ENCODE measurements around the gene TBC1D2B. TPM values are rescaled to one million over a fixed set of nuclear protein-coding genes. Genes with fewer than 3 reads are reported as not detected.
A peak's percentile ranks its signal among the peaks of the same experiment; 100 is the strongest.
"Not testable (repeated sequence)": the region's sequence is repeated elsewhere in the genome, so short reads cannot be mapped to it uniquely, and the experiment has no call there.

Gene TBC1D2B
- total and polyA plus RNA-seq, 9 donors, result 42.3 to 146 (median 115) TPM

DNA sequence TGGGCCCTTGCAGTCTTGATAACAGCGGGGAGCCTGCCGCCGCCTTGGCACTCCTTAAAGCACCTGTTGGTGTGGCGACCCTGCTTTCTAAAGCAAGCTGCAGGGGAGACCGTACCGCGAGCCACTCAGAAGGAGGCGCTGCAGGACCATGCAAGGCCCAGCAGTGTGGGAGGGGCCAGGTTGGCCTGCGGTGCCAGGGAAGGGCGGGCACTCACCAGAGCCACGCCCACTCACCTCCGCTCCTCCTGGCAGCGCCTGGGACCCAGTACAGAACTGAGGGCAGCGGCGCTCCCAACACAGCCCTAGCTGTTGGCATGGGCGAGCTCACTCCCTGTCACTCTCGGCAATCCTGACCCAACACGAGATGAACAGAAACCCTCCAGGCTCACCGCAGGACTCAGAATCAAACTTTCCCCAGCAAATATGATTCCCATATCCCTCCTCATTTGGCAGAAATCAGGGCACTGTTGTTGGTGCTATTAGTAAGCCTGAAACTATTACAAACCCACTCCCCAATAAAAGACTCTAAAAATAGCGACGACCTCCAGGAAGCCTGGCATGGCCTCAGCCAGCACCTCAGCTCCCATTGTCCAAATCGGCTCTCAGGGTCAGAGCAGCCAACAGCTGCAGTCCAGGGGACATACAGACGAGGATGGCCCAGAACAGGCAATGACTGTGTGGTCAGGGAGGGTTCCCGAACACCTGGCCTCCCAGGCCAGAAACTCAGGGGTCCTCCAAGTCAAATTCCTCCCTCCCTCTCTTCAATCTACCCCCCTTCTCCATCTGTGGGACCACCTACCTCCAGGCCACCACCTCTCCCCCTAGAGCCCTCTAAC, 77.2 kb downstream of the TBC1D2B start:
- Histone ChIP-seq H3K27ac (no peak overlapping the region), H3K36me3 (no peaks in the 10 kb centered on the region), H3K27me3 (no peaks in the 10 kb centered on the region), H3K4me3 (no peak overlapping the region), H3K9me3 (no peaks in the 10 kb centered on the region), H3K4me1 (ENCODE audit: insufficient read depth) (peaks cover 13% of the 10 kb centered on the region)
- WGBS, 3 donors, result 72 to 78% (median 76%) methylated on average over 24 of the region's 24 CpGs
- intact Hi-C loops (cut with DNase I), result loop anchor here in 2 of 4 donors (5.0 to 10.0 kb wide), 2 partner anchors 72 to 74 kb away; partner anchors contain the start of gene TBC1D2B (in 1 of the 2)
- peak in 4 of 5 donors; percentile 56 to 71 (median 60) for DNase-seq
- TF ChIP-seq, protein P1, sequence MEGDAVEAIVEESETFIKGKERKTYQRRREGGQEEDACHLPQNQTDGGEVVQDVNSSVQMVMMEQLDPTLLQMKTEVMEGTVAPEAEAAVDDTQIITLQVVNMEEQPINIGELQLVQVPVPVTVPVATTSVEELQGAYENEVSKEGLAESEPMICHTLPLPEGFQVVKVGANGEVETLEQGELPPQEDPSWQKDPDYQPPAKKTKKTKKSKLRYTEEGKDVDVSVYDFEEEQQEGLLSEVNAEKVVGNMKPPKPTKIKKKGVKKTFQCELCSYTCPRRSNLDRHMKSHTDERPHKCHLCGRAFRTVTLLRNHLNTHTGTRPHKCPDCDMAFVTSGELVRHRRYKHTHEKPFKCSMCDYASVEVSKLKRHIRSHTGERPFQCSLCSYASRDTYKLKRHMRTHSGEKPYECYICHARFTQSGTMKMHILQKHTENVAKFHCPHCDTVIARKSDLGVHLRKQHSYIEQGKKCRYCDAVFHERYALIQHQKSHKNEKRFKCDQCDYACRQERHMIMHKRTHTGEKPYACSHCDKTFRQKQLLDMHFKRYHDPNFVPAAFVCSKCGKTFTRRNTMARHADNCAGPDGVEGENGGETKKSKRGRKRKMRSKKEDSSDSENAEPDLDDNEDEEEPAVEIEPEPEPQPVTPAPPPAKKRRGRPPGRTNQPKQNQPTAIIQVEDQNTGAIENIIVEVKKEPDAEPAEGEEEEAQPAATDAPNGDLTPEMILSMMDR (IDR thresholded peaks at IDR 0.05), result peak in 1 of 3 donors; percentile 14
- no peak for TF ChIP-seq EP300 (IDR thresholded peaks at IDR 0.05)
- TF ChIP-seq POLR2A (IDR thresholded peaks at IDR 0.05), result no peak

DNA sequence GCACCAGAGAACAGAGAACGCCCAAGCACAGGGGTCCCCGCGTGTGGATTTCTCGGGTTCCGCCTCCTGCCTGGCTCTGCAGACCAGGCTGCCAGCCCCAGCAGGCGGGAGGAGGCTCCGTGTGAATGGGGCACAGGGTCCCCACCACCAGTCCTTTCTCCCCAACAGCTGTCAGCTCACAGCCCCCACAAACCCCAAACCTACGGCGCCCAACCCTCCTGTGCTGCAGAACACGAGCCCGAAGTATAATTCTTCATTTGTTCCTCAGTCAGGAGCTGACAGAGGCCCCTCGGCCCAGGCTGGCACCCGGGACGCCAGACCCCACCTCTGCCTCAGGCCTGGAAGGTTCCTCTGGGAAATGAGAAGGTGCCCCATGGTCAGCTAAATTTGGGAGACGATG, 78.0 kb downstream of the TBC1D2B start:
- peaks cover 11% of the 10 kb centered on the region for H3K4me1 ChIP-seq (ENCODE audit: insufficient read depth)
- no peak overlapping the region for H3K27ac ChIP-seq
- TF ChIP-seq, protein P1 (IDR thresholded peaks at IDR 0.05), result no peak
- no peak for TF ChIP-seq EP300 (IDR thresholded peaks at IDR 0.05)
- TF ChIP-seq POLR2A (IDR thresholded peaks at IDR 0.05), result no peak
- no peaks in the 10 kb centered on the region for H3K36me3 ChIP-seq
- no peak overlapping the region for H3K4me3 ChIP-seq
- H3K27me3 ChIP-seq, result no peaks in the 10 kb centered on the region
- DNase-seq, result peak in 1 of 5 donors; percentile 30
- WGBS, 3 donors, result 87 to 93% (median 89%) methylated on average over 15 of the region's 15 CpGs
- intact Hi-C loops (cut with DNase I), result no loop called here
- no peaks in the 10 kb centered on the region for H3K9me3 ChIP-seq

DNA sequence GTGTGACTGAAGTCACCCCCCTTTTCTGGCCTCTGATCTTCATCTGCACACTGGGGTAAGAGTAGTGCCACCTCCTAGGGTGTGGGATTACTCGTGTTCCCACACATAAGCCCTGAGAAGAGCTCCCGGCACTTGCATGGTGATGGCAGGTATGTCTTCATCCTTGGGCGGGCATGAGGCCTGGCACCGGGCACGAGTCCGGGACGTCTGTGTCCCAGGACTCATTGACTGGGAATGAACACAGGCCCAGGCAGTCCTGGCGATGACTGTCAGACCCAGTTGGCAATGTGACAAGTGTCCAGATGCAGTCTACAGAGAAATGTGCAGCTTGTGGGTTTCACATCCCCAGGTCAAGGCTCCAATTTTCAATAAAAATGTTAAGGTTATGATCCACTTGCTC, 78.9 kb downstream of the TBC1D2B start:
- Histone ChIP-seq H3K36me3 (no peaks in the 10 kb centered on the region), H3K27ac (peak overlapping the region in 1 of 2 donors; percentile 61), H3K4me1 (ENCODE audit: insufficient read depth) (peaks cover 15% of the 10 kb centered on the region), H3K27me3 (no peaks in the 10 kb centered on the region), H3K9me3 (no peaks in the 10 kb centered on the region), H3K4me3 (no peak overlapping the region)
- TF ChIP-seq EP300 (IDR thresholded peaks at IDR 0.05) (no peak), POLR2A (IDR thresholded peaks at IDR 0.05) (no peak)
- TF ChIP-seq, protein P1 (IDR thresholded peaks at IDR 0.05), result no peak
- WGBS, 3 donors, result 90 to 96% (median 91%) methylated on average over 8 of the region's 8 CpGs
- intact Hi-C loops (cut with DNase I), result no loop called here
- peak in 1 of 5 donors; percentile 31 for DNase-seq

DNA sequence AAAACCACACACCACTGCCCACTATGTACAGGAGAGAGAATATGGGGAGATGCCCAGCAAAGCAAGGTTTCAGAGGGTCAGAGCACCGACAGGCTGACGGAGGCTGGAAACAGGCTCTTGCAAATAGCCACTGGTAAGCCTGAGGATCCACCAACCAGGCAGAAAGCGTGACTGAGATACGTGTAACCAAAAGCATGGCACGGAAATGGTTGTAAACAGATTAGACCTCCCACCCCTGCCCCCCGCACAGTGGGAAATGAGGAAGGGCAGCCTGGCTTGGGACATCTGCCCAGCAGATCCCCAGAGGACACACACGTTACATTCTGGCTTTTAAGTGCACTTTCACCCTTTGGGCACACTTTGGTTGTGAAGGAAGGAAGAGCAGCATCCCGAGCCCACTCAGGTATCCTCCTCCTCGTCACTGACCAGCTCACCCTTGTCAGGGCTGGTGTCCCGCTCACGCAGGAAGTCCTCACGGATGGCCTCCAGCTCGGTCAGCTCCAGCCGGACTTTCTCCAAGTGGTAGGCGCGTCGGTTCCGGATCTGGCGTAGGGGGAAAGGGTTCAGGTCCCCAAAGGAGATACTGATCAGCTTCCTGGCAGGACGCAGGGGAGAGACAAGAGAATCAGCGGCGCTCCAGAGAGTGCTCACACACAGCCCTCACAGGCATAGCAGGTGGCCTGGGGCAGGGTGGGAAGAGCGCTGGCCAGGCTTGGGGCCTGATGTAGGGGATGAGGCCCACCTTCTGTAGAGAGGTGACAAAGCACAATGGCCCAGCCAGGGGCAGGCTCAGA, 79.6 kb downstream of the TBC1D2B start:
- H3K27me3 ChIP-seq; intact Hi-C loops (cut with DNase I); H3K9me3 ChIP-seq; H3K36me3 ChIP-seq; H3K4me3 ChIP-seq: not testable (repeated sequence)
- WGBS, 3 donors, result 87 to 94% (median 93%) methylated on average over 23 of the region's 23 CpGs
- Histone ChIP-seq H3K27ac (peak overlapping the region in 1 of 2 donors; percentile 61), H3K4me1 (ENCODE audit: insufficient read depth) (peaks cover 16% of the 10 kb centered on the region)
- DNase-seq, result peak in 1 of 5 donors; percentile 33

DNA sequence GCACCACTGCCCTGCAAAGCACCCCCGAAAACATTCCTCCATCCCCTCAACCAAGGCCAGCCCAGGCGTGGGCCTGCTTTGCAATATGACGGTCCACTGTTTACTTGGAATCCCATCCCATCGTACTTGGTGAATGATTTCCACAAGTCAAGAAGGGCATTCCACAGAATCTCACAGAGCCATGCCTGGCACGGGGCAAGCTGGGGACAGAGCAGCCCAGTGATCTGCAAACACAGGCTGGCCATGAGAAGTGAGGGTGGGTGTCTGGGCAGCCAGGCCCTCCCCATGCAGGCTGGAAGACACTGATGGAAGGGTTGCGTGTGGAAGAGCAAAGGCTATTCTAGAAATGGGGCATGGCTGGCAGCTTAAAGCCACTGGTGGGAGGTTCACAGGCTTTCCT, 80.3 kb downstream of the TBC1D2B start:
- H3K27ac ChIP-seq, result peak overlapping the region in 1 of 2 donors; percentile 61
- H3K27me3 ChIP-seq; H3K9me3 ChIP-seq; intact Hi-C loops (cut with DNase I); H3K4me3 ChIP-seq; H3K36me3 ChIP-seq: not testable (repeated sequence)
- DNase-seq, result peak in 1 of 5 donors; percentile 15
- peaks cover 21% of the 10 kb centered on the region for H3K4me1 ChIP-seq (ENCODE audit: insufficient read depth)
- WGBS, 3 donors, result 31 to 55% (median 45%) methylated on average over 6 of the region's 6 CpGs

DNA sequence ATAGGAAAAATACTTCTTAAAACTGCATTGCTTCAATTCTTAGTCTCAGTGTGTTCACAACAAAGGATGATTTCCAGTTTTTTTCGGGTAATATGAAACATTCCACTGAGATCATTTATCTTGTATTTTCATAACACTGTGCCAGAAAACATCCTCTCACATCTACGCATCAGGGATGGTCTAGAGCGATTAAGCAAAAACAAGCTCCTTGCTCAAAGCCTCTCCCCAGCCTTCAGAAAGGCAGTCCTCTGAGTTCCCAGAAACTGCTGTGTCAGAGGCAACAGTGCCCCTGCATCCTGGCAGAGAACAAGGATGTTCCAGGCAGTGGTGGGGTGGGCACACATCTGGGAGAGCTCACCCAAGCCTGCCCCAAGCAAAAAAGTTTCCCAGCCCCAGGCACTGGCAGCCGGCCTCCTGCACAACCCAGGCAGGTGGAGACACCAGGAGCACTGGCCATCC, 80.8 kb downstream of the TBC1D2B start:
- Histone ChIP-seq H3K27ac (peak overlapping the region in 1 of 2 donors; percentile 61), H3K4me1 (ENCODE audit: insufficient read depth) (peaks cover 25% of the 10 kb centered on the region)
- 14 to 21% (median 16%) methylated on average over 4 of the region's 4 CpGs for WGBS, 3 donors
- H3K36me3 ChIP-seq; H3K27me3 ChIP-seq; H3K4me3 ChIP-seq; intact Hi-C loops (cut with DNase I); H3K9me3 ChIP-seq: not testable (repeated sequence)
- peak in 3 of 5 donors; percentile 34 to 61 (median 51) for DNase-seq

DNA sequence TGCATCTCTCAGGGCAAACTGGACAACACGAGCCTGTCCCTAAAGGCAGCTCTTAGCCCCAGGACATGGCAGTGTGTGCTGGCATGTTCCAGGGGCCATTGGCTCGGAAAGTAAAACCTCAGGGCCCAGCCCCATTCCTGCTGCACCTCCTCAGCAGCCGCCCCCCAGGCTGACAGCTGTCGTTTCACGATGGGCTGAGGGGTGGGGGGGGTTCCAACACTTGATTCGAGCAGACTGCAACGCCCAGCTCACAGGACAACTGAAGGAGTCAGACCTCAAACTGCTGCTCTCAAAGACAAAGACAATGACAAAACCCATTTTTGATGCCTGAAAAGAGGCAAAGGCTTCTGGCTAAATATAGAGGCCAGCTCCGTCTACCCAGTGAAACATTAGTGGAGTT, 81.3 kb downstream of the TBC1D2B start:
- H3K4me1 ChIP-seq (ENCODE audit: insufficient read depth), result peaks cover 28% of the 10 kb centered on the region
- H3K27me3 ChIP-seq; intact Hi-C loops (cut with DNase I); H3K4me3 ChIP-seq; H3K36me3 ChIP-seq; H3K9me3 ChIP-seq: not testable (repeated sequence)
- WGBS, 3 donors, result 25 to 39% (median 30%) methylated on average over 6 to 7 of the region's 8 CpGs
- peak overlapping the region in 1 of 2 donors; percentile 61 for H3K27ac ChIP-seq
- DNase-seq, result peak in 1 of 5 donors; percentile 23

DNA sequence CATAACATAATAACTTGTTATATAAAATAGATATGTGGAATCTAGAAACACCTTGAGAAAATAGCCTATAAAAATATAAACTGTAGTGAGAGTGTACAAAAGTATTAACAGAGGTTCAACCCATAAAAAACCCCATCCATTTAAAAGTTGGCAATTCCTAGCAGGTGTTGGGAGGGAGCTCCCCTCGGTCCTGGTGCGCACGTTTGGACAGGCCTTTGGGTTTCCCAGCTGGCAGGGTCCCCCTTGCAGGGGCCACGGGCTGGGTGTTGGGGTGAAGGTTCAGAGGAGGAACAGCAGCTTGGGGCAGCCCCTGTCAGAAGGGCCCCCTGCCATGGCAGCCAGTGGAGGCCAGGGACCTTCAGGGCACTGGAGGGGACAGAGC, 82.0 kb downstream of the TBC1D2B start:
- 55 to 66% (median 58%) methylated on average over 4 of the region's 4 CpGs for WGBS, 3 donors

More for the DNA sequence above, 82.0 kb downstream of the TBC1D2B start:
- H3K4me1 ChIP-seq (ENCODE audit: insufficient read depth), result peaks cover 35% of the 10 kb centered on the region
- H3K9me3 ChIP-seq; H3K27ac ChIP-seq; intact Hi-C loops (cut with DNase I); H3K4me3 ChIP-seq; H3K36me3 ChIP-seq; H3K27me3 ChIP-seq: not testable (repeated sequence)
- peak in 1 of 5 donors; percentile 26 for DNase-seq
